Type B pancreatic cell (in vitro differentiated cells): Measurements from ENCODE around the gene CGB7. TPM values are rescaled to one million over a fixed set of nuclear protein-coding genes. Genes with fewer than 3 reads are reported as not detected.

ENCODE experiments used
- DNase-seq: peaks from one replicate; pipeline ENCODE4 v3.0.0; 2021; ENCODE audit warnings: mixed read lengths; ENCODE audit not compliant: unreplicated experiment; ENCODE audit errors: extremely low spot score
- H3K27ac Mint-ChIP-seq: 2 replicates; pipeline ENCODE4 v1.8.0; 2021; ENCODE audit warnings: mild to moderate bottlenecking, mixed read lengths
- H3K27me3 Mint-ChIP-seq: 2 replicates; pipeline ENCODE4 v1.8.0; 2021; ENCODE audit warnings: mixed read lengths
- H3K36me3 Mint-ChIP-seq: 2 replicates; pipeline ENCODE4 v1.8.0; 2021; ENCODE audit warnings: mixed read lengths
- H3K4me1 Mint-ChIP-seq: one replicate; pipeline ENCODE4 v1.8.0; 2021; ENCODE audit warnings: mixed read lengths; ENCODE audit not compliant: unreplicated experiment
- H3K4me3 Mint-ChIP-seq: 2 replicates; pipeline ENCODE4 v1.8.0; 2021; ENCODE audit warnings: mild to moderate bottlenecking, mixed read lengths
- H3K9me3 Mint-ChIP-seq: 2 replicates; pipeline ENCODE4 v1.8.0; 2021; ENCODE audit warnings: mixed read lengths
- CTCF ChIP-seq: fragments of 200-600 bp; sonication (generic); conservative IDR thresholded peaks from 2 replicates; pipeline ENCODE4 v1.5.0; 2021; ENCODE audit warnings: antibody characterized with exemption, mild to moderate bottlenecking
- long read RNA-seq: library from polyadenylated mRNA; unstranded; transcript quantifications from one replicate; pipeline ENCODE4 v2.0.0, GENCODE V29; 2020
- total RNA-seq: library from RNA; stranded (reverse); gene quantifications from 2 replicates; pipeline ENCODE4 v1.2.1, GENCODE V29; 2021; ENCODE audit warnings: low replicate concordance

Gene CGB7
- 1.9 and 3.6 TPM in 2 replicates for total RNA-seq
- long read RNA-seq = 0 reads

GRCh38 chr19:49057636-49058234, at the start of gene CGB7:
TSS of gene CGB7 (minus strand) at chr19:49057749. CDS start at chr19:49055375, 2,374 bp downstream.
- Mint-ChIP-seq H3K36me3 (no peaks in the 10 kb centered on the region), H3K9me3 (no peaks in the 10 kb centered on the region), H3K4me1 (peaks cover 15% of the 10 kb centered on the region), H3K27me3 (peaks cover 31% of the 10 kb centered on the region), H3K4me3 (peak within 1 kb of the TSS; percentile 87), H3K27ac (peak within 1 kb of the TSS; percentile 62)
- DNase-seq = peak; percentile 72
- TF ChIP-seq CTCF = no peak

GRCh38 chr19:49106648-49107135, 49.1 kb upstream of the CGB7 start:
- H3K4me3 Mint-ChIP-seq = peak overlapping the region; percentile 5
- peak; percentile 85 for TF ChIP-seq CTCF
- peaks cover 26% of the 10 kb centered on the region for H3K36me3 Mint-ChIP-seq
- H3K27me3 Mint-ChIP-seq = no peaks in the 10 kb centered on the region
- DNase-seq = no peak
- no peaks in the 10 kb centered on the region for H3K9me3 Mint-ChIP-seq
- H3K4me1 Mint-ChIP-seq = peaks cover 33% of the 10 kb centered on the region
- peak overlapping the region; percentile 90 for H3K27ac Mint-ChIP-seq

GRCh38 chr19:49104229-49104864, 46.8 kb upstream of the CGB7 start:
- no peaks in the 10 kb centered on the region for H3K9me3 Mint-ChIP-seq
- H3K4me3 Mint-ChIP-seq = no peak overlapping the region
- no peaks in the 10 kb centered on the region for H3K27me3 Mint-ChIP-seq
- peaks cover 39% of the 10 kb centered on the region for H3K36me3 Mint-ChIP-seq
- H3K4me1 Mint-ChIP-seq = peaks cover 27% of the 10 kb centered on the region
- no peak for TF ChIP-seq CTCF
- peak overlapping the region; percentile 43 for H3K27ac Mint-ChIP-seq
- no peak for DNase-seq

- Mint-ChIP-seq H3K4me1 (peaks cover 19% of the 10 kb centered on the region), H3K4me3 (no peak overlapping the region), H3K27ac (no peak overlapping the region), H3K36me3 (peaks cover 33% of the 10 kb centered on the region), H3K27me3 (no peaks in the 10 kb centered on the region), H3K9me3 (no peaks in the 10 kb centered on the region)
- TF ChIP-seq CTCF = no peak
- no peak for DNase-seq
Measured at GRCh38 chr19:49103331-49104085, 46.0 kb upstream of the CGB7 start.

GRCh38 chr19:49102303-49102702, 44.8 kb upstream of the CGB7 start:
- TF ChIP-seq CTCF = no peak
- no peak overlapping the region for H3K4me3 Mint-ChIP-seq
- no peak overlapping the region for H3K27ac Mint-ChIP-seq
- no peaks in the 10 kb centered on the region for H3K9me3 Mint-ChIP-seq
- no peaks in the 10 kb centered on the region for H3K27me3 Mint-ChIP-seq
- peaks cover 34% of the 10 kb centered on the region for H3K36me3 Mint-ChIP-seq
- H3K4me1 Mint-ChIP-seq = peaks cover 24% of the 10 kb centered on the region
- no peak for DNase-seq
